ENCODE results near the gene SHE.

GRCh38 chr1:154493276-154493675 is 8.9 kb downstream of the SHE start:
- TF ChIP-seq ELF4 (IDR thresholded peaks at IDR 0.05) = no peak
- TF ChIP-seq FOXM1 (IDR thresholded peaks at IDR 0.05; ENCODE audit: borderline replicate concordance) = no peak
- no peak for TF ChIP-seq CTBP1 (IDR thresholded peaks at IDR 0.05; ENCODE audit: borderline replicate concordance)
- TF ChIP-seq ARNT (IDR thresholded peaks at IDR 0.05) = no peak
- TF ChIP-seq BHLHE40 (IDR thresholded peaks at IDR 0.05; ENCODE audit: borderline replicate concordance) = no peak
- TF ChIP-seq SUZ12 (IDR thresholded peaks at IDR 0.05) = no peak
- TF ChIP-seq, protein P1, sequence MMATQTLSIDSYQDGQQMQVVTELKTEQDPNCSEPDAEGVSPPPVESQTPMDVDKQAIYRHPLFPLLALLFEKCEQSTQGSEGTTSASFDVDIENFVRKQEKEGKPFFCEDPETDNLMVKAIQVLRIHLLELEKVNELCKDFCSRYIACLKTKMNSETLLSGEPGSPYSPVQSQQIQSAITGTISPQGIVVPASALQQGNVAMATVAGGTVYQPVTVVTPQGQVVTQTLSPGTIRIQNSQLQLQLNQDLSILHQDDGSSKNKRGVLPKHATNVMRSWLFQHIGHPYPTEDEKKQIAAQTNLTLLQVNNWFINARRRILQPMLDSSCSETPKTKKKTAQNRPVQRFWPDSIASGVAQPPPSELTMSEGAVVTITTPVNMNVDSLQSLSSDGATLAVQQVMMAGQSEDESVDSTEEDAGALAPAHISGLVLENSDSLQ (IDR thresholded peaks at IDR 0.05) = no peak
- no peak for TF ChIP-seq ZNF384 (IDR thresholded peaks at IDR 0.05)
- TF ChIP-seq SP1 (IDR thresholded peaks at IDR 0.05) = no peak
- TF ChIP-seq FOXA1 (IDR thresholded peaks at IDR 0.05) = no peak
- TF ChIP-seq HDGF (IDR thresholded peaks at IDR 0.05; ENCODE audit: borderline replicate concordance) = no peak

Measured in HEK293T (cell line).